HepG2 (cell line): ENCODE data around the gene TM4SF5.

Experiments used
- BRCA1 ChIP-seq: sonication (generic); formaldehyde crosslinking; IDR thresholded peaks from 2 replicates; pipeline ENCODE4 v1.4.0; 2020; ENCODE audit warnings: missing genetic modification reagents
- KDM5A ChIP-seq: fragments of 200-600 bp; sonication (generic); IDR thresholded peaks from 2 replicates; pipeline ENCODE4 v1.7.0; 2018; ENCODE audit warnings: antibody characterized with exemption, mild to moderate bottlenecking, low read length, borderline replicate concordance
- NFATC3 ChIP-seq: sonication (generic); formaldehyde crosslinking; IDR thresholded peaks from 2 replicates; pipeline ENCODE4 v1.5.1; 2020; ENCODE audit warnings: mild to moderate bottlenecking, missing genetic modification reagents
- POLR2AphosphoS5 ChIP-seq: IDR thresholded peaks from 2 replicates; pipeline ENCODE4 v1.6.1; 2012; ENCODE audit warnings: low read depth, low read length
- SIN3A ChIP-seq: IDR thresholded peaks from 2 replicates; pipeline ENCODE4 v1.6.1; 2011; ENCODE audit warnings: low read depth, mild to moderate bottlenecking, control low read depth, low read length, borderline replicate concordance
- SP2 ChIP-seq: sonication (generic); formaldehyde crosslinking; IDR thresholded peaks from 2 replicates; pipeline ENCODE4 v1.5.1; 2020; ENCODE audit warnings: mild to moderate bottlenecking, missing genetic modification reagents
- TCF12 ChIP-seq, 2 experiments: fragments of 450-650 bp in 1 of 2; sonication (generic) in 1 of 2; formaldehyde crosslinking in 1 of 2; IDR thresholded peaks; 2 replicates each; pipeline versions ENCODE4 v1.6.1 to v1.8.0; 2017 to 2022; ENCODE audit warnings: antibody characterized with exemption in 1 of 2, mild to moderate bottlenecking in 1 of 2, missing genetic modification reagents in 1 of 2, moderate library complexity in 1 of 2
- ZNF20 ChIP-seq: sonication (generic); formaldehyde crosslinking; IDR thresholded peaks from 2 replicates; pipeline ENCODE4 v1.4.0; 2020; ENCODE audit warnings: mild to moderate bottlenecking, moderate library complexity, missing genetic modification reagents
- ZNF761 ChIP-seq: sonication (generic); formaldehyde crosslinking; conservative IDR thresholded peaks from 2 replicates; pipeline ENCODE4 v1.4.0; 2020; ENCODE audit warnings: mild to moderate bottlenecking, missing genetic modification reagents
- ZSCAN29 ChIP-seq: sonication (generic); formaldehyde crosslinking; conservative IDR thresholded peaks from 2 replicates; pipeline ENCODE4 v1.4.0; 2020; ENCODE audit warnings: mild to moderate bottlenecking, missing genetic modification reagents
- TF ChIP-seq, protein P1 (sequence below), 2 experiments: IDR thresholded peaks; 2 replicates each; pipeline ENCODE4 v1.6.1; 2011 to 2012; ENCODE audit warnings: low read length in 2 of 2, borderline replicate concordance in 1 of 2, low read depth in 1 of 2, mild to moderate bottlenecking in 1 of 2, moderate library complexity in 1 of 2
- TF ChIP-seq, protein P2 (sequence below): sonication (generic); formaldehyde crosslinking; IDR thresholded peaks from 2 replicates; pipeline ENCODE4 v1.5.0; 2020; ENCODE audit warnings: mild to moderate bottlenecking, missing genetic modification reagents, moderate library complexity

DNA sequence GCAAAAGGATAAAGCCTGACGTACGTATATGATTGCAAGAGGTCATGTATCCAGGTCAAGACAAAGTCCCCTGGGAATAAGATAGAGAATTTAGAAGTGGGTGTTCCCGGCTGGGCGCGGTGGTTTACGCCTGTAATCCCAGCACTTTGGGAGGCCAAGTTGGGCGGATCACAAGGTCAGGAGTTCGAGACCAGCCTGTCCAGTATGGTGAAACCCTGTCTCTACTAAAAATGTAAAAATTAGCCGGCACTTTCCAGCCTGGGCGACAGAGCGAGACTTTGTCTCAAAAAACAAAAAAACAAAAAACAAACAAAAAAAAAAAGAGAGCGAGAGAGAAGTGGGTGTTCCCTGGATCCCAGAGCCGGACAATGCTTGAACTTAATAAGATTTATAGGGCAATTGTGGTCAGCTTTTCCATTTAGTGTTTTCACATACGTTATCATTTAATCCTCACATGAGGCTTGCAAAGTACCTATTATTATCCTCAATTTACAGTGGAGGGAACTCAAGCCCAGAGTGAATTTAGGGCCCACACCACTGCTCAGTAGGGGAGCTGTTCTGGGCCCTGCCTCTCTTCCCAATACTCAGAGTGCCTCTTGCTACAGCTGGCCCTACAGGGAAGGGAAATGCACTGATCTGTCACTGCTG is 16.6 kb downstream of the TM4SF5 start:
- TF ChIP-seq ZNF20 (CRISPR knock-in tag) (no peak), BRCA1 (CRISPR knock-in tag) (0 out of 2 replicates have a peak, but pooled peaks have one; percentile 39), SP2 (no peak), ZNF761 (CRISPR knock-in tag) (0 out of 2 replicates have a peak, but pooled peaks have one; percentile 21), NFATC3 (CRISPR knock-in tag) (no peak), ZSCAN29 (CRISPR knock-in tag) (no peak), KDM5A (no peak), SIN3A (no peak), POLR2AphosphoS5 (no peak), TCF12 (IDR thresholded peaks at IDR 0.05) (no peak), TCF12 (CRISPR knock-in tag; IDR thresholded peaks at IDR 0.05) (no peak)
- TF ChIP-seq, protein P1, sequence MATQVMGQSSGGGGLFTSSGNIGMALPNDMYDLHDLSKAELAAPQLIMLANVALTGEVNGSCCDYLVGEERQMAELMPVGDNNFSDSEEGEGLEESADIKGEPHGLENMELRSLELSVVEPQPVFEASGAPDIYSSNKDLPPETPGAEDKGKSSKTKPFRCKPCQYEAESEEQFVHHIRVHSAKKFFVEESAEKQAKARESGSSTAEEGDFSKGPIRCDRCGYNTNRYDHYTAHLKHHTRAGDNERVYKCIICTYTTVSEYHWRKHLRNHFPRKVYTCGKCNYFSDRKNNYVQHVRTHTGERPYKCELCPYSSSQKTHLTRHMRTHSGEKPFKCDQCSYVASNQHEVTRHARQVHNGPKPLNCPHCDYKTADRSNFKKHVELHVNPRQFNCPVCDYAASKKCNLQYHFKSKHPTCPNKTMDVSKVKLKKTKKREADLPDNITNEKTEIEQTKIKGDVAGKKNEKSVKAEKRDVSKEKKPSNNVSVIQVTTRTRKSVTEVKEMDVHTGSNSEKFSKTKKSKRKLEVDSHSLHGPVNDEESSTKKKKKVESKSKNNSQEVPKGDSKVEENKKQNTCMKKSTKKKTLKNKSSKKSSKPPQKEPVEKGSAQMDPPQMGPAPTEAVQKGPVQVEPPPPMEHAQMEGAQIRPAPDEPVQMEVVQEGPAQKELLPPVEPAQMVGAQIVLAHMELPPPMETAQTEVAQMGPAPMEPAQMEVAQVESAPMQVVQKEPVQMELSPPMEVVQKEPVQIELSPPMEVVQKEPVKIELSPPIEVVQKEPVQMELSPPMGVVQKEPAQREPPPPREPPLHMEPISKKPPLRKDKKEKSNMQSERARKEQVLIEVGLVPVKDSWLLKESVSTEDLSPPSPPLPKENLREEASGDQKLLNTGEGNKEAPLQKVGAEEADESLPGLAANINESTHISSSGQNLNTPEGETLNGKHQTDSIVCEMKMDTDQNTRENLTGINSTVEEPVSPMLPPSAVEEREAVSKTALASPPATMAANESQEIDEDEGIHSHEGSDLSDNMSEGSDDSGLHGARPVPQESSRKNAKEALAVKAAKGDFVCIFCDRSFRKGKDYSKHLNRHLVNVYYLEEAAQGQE (IDR thresholded peaks at IDR 0.05; ENCODE audit: borderline replicate concordance in 1 of 2, low read depth in 1 of 2, low read length in 2 of 2), result no peak
- TF ChIP-seq, protein P2, sequence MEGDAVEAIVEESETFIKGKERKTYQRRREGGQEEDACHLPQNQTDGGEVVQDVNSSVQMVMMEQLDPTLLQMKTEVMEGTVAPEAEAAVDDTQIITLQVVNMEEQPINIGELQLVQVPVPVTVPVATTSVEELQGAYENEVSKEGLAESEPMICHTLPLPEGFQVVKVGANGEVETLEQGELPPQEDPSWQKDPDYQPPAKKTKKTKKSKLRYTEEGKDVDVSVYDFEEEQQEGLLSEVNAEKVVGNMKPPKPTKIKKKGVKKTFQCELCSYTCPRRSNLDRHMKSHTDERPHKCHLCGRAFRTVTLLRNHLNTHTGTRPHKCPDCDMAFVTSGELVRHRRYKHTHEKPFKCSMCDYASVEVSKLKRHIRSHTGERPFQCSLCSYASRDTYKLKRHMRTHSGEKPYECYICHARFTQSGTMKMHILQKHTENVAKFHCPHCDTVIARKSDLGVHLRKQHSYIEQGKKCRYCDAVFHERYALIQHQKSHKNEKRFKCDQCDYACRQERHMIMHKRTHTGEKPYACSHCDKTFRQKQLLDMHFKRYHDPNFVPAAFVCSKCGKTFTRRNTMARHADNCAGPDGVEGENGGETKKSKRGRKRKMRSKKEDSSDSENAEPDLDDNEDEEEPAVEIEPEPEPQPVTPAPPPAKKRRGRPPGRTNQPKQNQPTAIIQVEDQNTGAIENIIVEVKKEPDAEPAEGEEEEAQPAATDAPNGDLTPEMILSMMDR (CRISPR knock-in tag), result no peak
